ENCODE measurements around the gene RARB. TPM values are rescaled to one million over a fixed set of nuclear protein-coding genes. Genes with fewer than 3 reads are reported as not detected.

RARB gene
- total and polyA plus RNA-seq, 2 of the 13 experiments (the other 11 are each of a cell fraction or from before 2014, with no cell fraction given), result 0.16 TPM; not detected in 1

DNA sequence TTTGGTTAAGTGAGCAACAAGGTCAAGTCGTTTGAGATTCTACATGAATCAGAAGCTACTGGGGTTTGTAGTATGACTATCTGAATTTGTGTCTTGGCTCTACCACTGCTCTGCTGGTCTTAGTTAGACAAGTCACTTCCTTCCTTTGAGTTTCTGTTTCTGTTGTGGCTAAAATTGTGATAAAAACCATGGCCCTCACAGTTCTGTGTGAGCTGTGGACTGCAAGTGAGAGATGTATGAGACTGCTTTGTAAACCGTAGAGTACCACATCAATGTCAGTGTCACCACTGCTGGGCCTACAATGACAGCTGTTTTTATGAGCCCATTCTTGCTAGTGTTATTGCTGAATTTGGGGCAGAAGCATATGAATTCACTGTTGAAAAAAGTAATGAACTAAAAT lies 32.7 kb downstream of the RARB start (continued):
- TF ChIP-seq, protein P1, sequence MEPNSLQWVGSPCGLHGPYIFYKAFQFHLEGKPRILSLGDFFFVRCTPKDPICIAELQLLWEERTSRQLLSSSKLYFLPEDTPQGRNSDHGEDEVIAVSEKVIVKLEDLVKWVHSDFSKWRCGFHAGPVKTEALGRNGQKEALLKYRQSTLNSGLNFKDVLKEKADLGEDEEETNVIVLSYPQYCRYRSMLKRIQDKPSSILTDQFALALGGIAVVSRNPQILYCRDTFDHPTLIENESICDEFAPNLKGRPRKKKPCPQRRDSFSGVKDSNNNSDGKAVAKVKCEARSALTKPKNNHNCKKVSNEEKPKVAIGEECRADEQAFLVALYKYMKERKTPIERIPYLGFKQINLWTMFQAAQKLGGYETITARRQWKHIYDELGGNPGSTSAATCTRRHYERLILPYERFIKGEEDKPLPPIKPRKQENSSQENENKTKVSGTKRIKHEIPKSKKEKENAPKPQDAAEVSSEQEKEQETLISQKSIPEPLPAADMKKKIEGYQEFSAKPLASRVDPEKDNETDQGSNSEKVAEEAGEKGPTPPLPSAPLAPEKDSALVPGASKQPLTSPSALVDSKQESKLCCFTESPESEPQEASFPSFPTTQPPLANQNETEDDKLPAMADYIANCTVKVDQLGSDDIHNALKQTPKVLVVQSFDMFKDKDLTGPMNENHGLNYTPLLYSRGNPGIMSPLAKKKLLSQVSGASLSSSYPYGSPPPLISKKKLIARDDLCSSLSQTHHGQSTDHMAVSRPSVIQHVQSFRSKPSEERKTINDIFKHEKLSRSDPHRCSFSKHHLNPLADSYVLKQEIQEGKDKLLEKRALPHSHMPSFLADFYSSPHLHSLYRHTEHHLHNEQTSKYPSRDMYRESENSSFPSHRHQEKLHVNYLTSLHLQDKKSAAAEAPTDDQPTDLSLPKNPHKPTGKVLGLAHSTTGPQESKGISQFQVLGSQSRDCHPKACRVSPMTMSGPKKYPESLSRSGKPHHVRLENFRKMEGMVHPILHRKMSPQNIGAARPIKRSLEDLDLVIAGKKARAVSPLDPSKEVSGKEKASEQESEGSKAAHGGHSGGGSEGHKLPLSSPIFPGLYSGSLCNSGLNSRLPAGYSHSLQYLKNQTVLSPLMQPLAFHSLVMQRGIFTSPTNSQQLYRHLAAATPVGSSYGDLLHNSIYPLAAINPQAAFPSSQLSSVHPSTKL (CRISPR knock-in tag; IDR thresholded peaks at IDR 0.05), result no peak
- TF ChIP-seq REPIN1 (CRISPR knock-in tag; IDR thresholded peaks at IDR 0.05; ENCODE audit: borderline replicate concordance, low read depth), result no peak
- TF ChIP-seq, protein P2, sequence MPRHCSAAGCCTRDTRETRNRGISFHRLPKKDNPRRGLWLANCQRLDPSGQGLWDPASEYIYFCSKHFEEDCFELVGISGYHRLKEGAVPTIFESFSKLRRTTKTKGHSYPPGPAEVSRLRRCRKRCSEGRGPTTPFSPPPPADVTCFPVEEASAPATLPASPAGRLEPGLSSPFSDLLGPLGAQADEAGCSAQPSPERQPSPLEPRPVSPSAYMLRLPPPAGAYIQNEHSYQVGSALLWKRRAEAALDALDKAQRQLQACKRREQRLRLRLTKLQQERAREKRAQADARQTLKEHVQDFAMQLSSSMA (CRISPR knock-in tag; IDR thresholded peaks at IDR 0.05), result no peak
- TF ChIP-seq SNAI1 (CRISPR knock-in tag; IDR thresholded peaks at IDR 0.05; ENCODE audit: borderline replicate concordance), result no peak
- TF ChIP-seq, protein P3, sequence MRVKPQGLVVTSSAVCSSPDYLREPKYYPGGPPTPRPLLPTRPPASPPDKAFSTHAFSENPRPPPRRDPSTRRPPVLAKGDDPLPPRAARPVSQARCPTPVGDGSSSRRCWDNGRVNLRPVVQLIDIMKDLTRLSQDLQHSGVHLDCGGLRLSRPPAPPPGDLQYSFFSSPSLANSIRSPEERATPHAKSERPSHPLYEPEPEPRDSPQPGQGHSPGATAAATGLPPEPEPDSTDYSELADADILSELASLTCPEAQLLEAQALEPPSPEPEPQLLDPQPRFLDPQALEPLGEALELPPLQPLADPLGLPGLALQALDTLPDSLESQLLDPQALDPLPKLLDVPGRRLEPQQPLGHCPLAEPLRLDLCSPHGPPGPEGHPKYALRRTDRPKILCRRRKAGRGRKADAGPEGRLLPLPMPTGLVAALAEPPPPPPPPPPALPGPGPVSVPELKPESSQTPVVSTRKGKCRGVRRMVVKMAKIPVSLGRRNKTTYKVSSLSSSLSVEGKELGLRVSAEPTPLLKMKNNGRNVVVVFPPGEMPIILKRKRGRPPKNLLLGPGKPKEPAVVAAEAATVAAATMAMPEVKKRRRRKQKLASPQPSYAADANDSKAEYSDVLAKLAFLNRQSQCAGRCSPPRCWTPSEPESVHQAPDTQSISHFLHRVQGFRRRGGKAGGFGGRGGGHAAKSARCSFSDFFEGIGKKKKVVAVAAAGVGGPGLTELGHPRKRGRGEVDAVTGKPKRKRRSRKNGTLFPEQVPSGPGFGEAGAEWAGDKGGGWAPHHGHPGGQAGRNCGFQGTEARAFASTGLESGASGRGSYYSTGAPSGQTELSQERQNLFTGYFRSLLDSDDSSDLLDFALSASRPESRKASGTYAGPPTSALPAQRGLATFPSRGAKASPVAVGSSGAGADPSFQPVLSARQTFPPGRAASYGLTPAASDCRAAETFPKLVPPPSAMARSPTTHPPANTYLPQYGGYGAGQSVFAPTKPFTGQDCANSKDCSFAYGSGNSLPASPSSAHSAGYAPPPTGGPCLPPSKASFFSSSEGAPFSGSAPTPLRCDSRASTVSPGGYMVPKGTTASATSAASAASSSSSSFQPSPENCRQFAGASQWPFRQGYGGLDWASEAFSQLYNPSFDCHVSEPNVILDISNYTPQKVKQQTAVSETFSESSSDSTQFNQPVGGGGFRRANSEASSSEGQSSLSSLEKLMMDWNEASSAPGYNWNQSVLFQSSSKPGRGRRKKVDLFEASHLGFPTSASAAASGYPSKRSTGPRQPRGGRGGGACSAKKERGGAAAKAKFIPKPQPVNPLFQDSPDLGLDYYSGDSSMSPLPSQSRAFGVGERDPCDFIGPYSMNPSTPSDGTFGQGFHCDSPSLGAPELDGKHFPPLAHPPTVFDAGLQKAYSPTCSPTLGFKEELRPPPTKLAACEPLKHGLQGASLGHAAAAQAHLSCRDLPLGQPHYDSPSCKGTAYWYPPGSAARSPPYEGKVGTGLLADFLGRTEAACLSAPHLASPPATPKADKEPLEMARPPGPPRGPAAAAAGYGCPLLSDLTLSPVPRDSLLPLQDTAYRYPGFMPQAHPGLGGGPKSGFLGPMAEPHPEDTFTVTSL (CRISPR knock-in tag; IDR thresholded peaks at IDR 0.05; ENCODE audit: borderline replicate concordance), result no peak

All from HepG2 (cell line).